ENCODE data around the gene ADAMTSL5. TPM values are rescaled to one million over a fixed set of nuclear protein-coding genes. Genes with fewer than 3 reads are reported as not detected.

Gene ADAMTSL5
- total and polyA plus RNA-seq, 4 donors, result 0.09 to 1.8 (median 1.1) TPM

GRCh38 chr19:1470055-1470304 lies 42.8 kb downstream of the ADAMTSL5 start:
- Histone ChIP-seq H3K27ac (ENCODE audit: low read depth in 1 of 2, low read length in 2 of 2) (no peak overlapping the region), H3K27me3 (ENCODE audit: control insufficient read depth in 4 of 4, insufficient read depth in 4 of 4, low read length in 3 of 4) (peaks cover 0 to 11% (median 7%) of the 10 kb centered on the region in 4 donors), H3K36me3 (ENCODE audit: control insufficient read depth in 4 of 4, insufficient read depth in 3 of 4, low read depth in 1 of 4, low read length in 3 of 4) (peaks cover 0 to 4% (median 0%) of the 10 kb centered on the region in 4 donors), H3K9me3 (ENCODE audit: control insufficient read depth in 4 of 4, low read length in 3 of 4) (no peaks in the 10 kb centered on the region), H3K4me1 (ENCODE audit: control insufficient read depth in 4 of 4, insufficient read depth in 4 of 4, low read length in 3 of 4) (peaks cover 30 to 69% (median 44%) of the 10 kb centered on the region in 4 donors), H3K9ac (ENCODE audit: low read depth in 1 of 2, low read length in 2 of 2) (no peak overlapping the region), H3K4me3 (ENCODE audit: low read depth in 1 of 3, low read length in 3 of 3) (peak overlapping the region in 1 of 3 donors; percentile 50)
- TF ChIP-seq EGR1 (IDR thresholded peaks at IDR 0.05; ENCODE audit: low read depth in 2 of 2) (no peak), YY1 (IDR thresholded peaks at IDR 0.05) (no peak), SP1 (IDR thresholded peaks at IDR 0.05) (no peak), MAX (IDR thresholded peaks at IDR 0.05) (no peak), GABPA (IDR thresholded peaks at IDR 0.05 in 1 of 2, conservative IDR thresholded peaks at IDR 0.05 in 1 of 2) (no peak), RXRA (IDR thresholded peaks at IDR 0.05) (no peak), RAD21 (IDR thresholded peaks at IDR 0.05) (no peak), REST (IDR thresholded peaks at IDR 0.05) (no peak), ZBTB33 (IDR thresholded peaks at IDR 0.05) (no peak), HNF4A (conservative IDR thresholded peaks at IDR 0.05) (no peak), TAF1 (conservative IDR thresholded peaks at IDR 0.05) (no peak), FOXA2 (IDR thresholded peaks at IDR 0.05) (no peak), JUND (IDR thresholded peaks at IDR 0.05) (no peak), NR2F2 (IDR thresholded peaks at IDR 0.05) (no peak)
- WGBS, result 6% methylated on average over 22 of the region's 22 CpGs
- no peak for DNase-seq (ENCODE audit: low spot score)

GRCh38 chr19:1469255-1470054 lies 43.4 kb downstream of the ADAMTSL5 start:
- TF ChIP-seq TAF1 (conservative IDR thresholded peaks at IDR 0.05) (no peak), HNF4A (conservative IDR thresholded peaks at IDR 0.05) (no peak), EGR1 (IDR thresholded peaks at IDR 0.05; ENCODE audit: low read depth in 2 of 2) (no peak), RXRA (IDR thresholded peaks at IDR 0.05) (no peak), REST (IDR thresholded peaks at IDR 0.05) (no peak), FOXA1 (IDR thresholded peaks at IDR 0.05) (no peak), GABPA (IDR thresholded peaks at IDR 0.05 in 1 of 2, conservative IDR thresholded peaks at IDR 0.05 in 1 of 2) (no peak), RAD21 (IDR thresholded peaks at IDR 0.05) (no peak), SP1 (IDR thresholded peaks at IDR 0.05) (no peak), JUND (IDR thresholded peaks at IDR 0.05) (no peak), CTCF (IDR thresholded peaks at IDR 0.05; ENCODE audit: low read depth, low read length, missing input control) (no peak), FOXA2 (IDR thresholded peaks at IDR 0.05) (no peak), NR2F2 (IDR thresholded peaks at IDR 0.05) (no peak), MAX (IDR thresholded peaks at IDR 0.05) (no peak), ATF3 (IDR thresholded peaks at IDR 0.05) (no peak)
- Histone ChIP-seq H3K27ac (ENCODE audit: low read depth in 1 of 2, low read length in 2 of 2) (no peak overlapping the region), H3K36me3 (ENCODE audit: control insufficient read depth in 4 of 4, insufficient read depth in 3 of 4, low read depth in 1 of 4, low read length in 3 of 4) (no peaks in the 10 kb centered on the region), H3K9me3 (ENCODE audit: control insufficient read depth in 4 of 4, low read length in 3 of 4) (no peaks in the 10 kb centered on the region), H3K27me3 (ENCODE audit: control insufficient read depth in 4 of 4, insufficient read depth in 4 of 4, low read length in 3 of 4) (peaks cover 0 to 11% (median 7%) of the 10 kb centered on the region in 4 donors), H3K4me1 (ENCODE audit: control insufficient read depth in 4 of 4, insufficient read depth in 4 of 4, low read length in 3 of 4) (peaks cover 30 to 69% (median 44%) of the 10 kb centered on the region in 4 donors), H3K4me3 (ENCODE audit: low read depth in 1 of 3, low read length in 3 of 3) (peak overlapping the region in 1 of 3 donors; percentile 50), H3K9ac (ENCODE audit: low read depth in 1 of 2, low read length in 2 of 2) (no peak overlapping the region)
- WGBS, result 3% methylated on average over 117 of the region's 117 CpGs
- DNase-seq (ENCODE audit: low spot score), result no peak

All from liver (tissue), 9 donors.